GM19328 (cell line): Measurements from ENCODE around the gene ARHGAP28.
"Not testable (repeated sequence)": the region's sequence is repeated elsewhere in the genome, so short reads cannot be mapped to it uniquely, and the experiment has no call there.

ENCODE experiments used
- ATAC-seq: cut with Tn5 transposase; IDR thresholded peaks from one replicate; pipeline ENCODE4 v1.9.1; 2021; ENCODE audit warnings: mild to moderate bottlenecking, moderate library complexity; ENCODE audit not compliant: unreplicated experiment

ARHGAP28 gene

GRCh38 chr18:6807515-6808257, 78.2 kb downstream of the ARHGAP28 start:
- ATAC-seq = no peak

- no peak for ATAC-seq
Observed at GRCh38 chr18:6810191-6810590, 80.7 kb downstream of the ARHGAP28 start.

- no peak for ATAC-seq
Observed at GRCh38 chr18:6811816-6812215, 82.3 kb downstream of the ARHGAP28 start.

GRCh38 chr18:6814882-6815425, 85.4 kb downstream of the ARHGAP28 start:
- no peak for ATAC-seq

GRCh38 chr18:6816154-6816553, 86.6 kb downstream of the ARHGAP28 start:
- no peak for ATAC-seq

GRCh38 chr18:6819332-6819731, 89.8 kb downstream of the ARHGAP28 start:
- ATAC-seq = no peak

DNA sequence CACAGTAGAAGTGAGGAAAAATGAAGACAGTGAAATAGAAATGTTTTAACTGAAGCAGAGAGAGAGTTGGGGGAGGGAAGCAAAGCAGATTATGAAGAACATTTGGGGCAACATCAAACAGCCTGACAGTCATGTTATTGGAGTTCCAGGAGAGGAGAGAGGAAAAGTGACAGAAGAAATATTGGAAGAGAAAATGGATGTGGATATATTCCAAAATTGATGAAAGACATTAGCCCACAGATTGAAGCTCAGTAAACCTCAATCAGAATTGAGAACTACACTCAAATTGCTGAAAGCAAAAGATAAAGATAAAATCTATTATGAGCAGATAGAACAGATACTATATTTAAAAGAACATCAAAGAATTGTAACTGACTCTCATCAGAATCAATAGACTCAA, 90.8 kb downstream of the ARHGAP28 start:
- ATAC-seq = no peak

GRCh38 chr18:6821356-6821755, 91.8 kb downstream of the ARHGAP28 start:
- no peak for ATAC-seq

DNA sequence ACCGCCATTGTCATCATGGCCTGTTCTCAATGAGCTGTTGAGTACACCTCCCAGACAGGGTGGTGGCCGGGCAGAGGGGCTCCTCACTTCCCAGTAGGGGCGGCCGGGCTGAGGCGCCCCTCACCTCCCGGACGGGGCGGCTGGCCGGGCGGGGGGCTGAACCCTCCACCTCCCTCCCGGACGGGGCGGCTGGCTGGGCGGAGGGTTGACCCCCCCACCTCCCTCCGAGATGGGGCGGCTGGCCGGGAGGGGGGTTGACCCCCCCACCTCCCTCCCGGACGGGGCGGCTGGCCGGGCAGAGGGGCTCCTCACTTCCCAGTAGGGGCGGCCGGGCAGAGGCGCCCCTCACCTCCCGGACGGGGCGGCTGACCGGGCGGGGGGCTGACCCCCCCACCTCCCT, 97.6 kb downstream of the ARHGAP28 start:
- ATAC-seq = not testable (repeated sequence)

GRCh38 chr18:6827566-6827965, 98.0 kb downstream of the ARHGAP28 start:
- ATAC-seq = not testable (repeated sequence)

- ATAC-seq = no peak
Observed at GRCh38 chr18:6830916-6831315, 101.4 kb downstream of the ARHGAP28 start.

DNA sequence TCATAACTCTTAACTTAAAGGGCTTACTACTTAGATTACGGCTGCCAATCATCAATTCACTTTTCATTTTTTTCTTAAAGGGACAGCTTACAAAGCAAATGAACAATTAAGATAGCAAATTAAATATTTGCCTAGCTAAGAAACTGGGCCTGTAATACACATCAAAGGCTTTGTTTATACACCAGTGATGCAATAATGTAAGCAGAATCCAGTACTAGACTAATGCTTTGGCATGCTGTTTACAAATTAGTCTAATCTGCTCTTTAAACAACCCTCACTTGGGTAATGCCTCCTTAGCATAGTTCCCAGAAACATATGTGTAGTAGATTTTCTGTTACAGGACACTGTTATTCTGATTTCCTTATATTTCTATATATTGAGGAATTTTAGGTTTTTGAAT, 105.8 kb downstream of the ARHGAP28 start:
- ATAC-seq = no peak

DNA sequence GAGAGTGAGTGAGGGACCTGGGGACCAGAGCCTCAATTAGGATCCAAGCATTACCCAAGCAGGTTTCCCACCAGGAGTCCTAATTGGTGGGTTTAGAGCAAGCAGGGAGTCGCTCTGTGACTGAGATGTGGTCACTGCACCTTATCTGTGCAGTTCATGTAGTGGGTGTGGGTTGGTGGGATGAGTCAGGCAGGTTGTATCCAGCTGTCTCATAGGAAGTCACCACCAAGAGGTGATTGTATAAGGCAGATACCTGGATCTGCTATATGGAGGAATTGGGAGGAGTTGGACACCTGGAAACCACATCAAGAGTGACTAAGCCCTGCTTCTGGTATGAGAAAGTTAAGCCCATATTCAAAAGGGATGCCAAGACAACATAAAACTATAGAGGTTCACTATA, 106.8 kb downstream of the ARHGAP28 start:
- no peak for ATAC-seq

- ATAC-seq = no peak
Observed at GRCh38 chr18:6837904-6838303, 108.4 kb downstream of the ARHGAP28 start.

DNA sequence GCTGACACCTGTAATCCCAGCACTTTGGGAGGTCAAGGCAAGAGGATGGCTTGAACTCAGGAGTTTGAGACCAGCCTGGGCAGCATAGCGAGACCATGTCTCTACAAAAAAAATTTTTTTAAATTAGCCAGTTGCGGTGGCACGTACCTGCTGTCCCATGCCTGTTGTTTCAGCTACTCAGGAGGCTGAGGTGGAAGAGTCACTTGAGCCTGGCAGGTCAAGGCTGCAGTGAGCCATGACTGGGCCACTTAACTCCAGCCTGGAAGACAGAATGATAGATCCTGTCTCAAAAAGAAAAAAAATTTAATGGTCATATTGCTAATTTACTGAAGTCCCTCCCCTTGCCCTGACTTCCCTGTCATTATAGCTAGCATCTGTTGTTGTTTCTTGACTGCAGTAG, 112.6 kb downstream of the ARHGAP28 start:
- ATAC-seq = no peak

DNA sequence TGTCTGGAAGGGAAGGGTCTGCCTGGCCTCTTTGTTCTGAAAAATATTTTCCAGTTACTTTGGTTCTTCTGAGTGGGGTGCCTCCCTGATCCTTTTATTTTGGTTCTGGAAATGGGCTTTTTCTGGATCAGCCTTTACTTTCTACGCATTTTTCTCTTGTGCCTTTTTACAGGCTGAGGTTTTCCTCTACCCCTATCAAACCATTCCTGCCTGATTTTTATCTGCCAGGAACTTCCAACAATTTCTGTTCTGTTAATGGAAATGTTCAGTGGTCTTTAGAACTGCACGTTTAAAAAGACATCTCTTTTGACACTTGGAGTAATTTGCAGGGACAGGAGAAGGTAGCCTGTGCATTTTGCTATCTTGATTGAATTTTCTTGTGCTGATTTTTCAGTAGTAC, 113.8 kb downstream of the ARHGAP28 start:
- ATAC-seq = no peak

- ATAC-seq = not testable (repeated sequence)
Observed at GRCh38 chr18:6845521-6845920, 116.0 kb downstream of the ARHGAP28 start.

DNA sequence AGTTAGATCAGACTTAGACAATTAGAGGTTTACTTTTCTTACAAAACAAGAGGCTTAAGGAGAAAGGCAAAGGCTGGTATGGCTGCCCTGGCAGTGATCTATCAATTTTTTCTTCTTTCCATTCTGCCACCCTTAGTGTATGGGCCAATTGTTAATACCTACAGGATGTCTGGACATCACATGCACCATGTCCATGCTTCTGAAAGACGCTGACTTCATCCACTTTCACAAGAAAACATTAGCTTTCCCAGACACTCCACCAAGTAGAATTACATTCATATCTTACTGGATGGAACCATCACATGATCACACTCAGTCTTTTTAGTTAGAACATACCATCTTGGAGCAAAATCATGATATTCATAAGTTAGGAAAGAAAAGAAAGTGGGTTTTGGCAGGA, 120.9 kb downstream of the ARHGAP28 start:
- ATAC-seq = no peak

- no peak for ATAC-seq
Observed at GRCh38 chr18:6851480-6851879, 122.0 kb downstream of the ARHGAP28 start.

- ATAC-seq = no peak
Observed at GRCh38 chr18:6854811-6855210, 125.3 kb downstream of the ARHGAP28 start.

GRCh38 chr18:6855767-6856166, 126.3 kb downstream of the ARHGAP28 start:
- ATAC-seq = no peak

GRCh38 chr18:6857300-6857699, 127.8 kb downstream of the ARHGAP28 start:
- no peak for ATAC-seq
